WTC11 (cell line): ENCODE measurements around the gene COL4A6. TPM values are rescaled to one million over a fixed set of nuclear protein-coding genes. Genes with fewer than 3 reads are reported as not detected.

ENCODE experiments used
- ATAC-seq: fragments of 200-7000 bp; cut with Tn5 transposase; 2 replicates; pipeline ENCODE4 v1.10.0; 2021; ENCODE audit warnings: mild to moderate bottlenecking, moderate library complexity
- CTCF ChIA-PET: fragments of 300-600 bp; sonication (Branson Sonifier 250); formaldehyde crosslinking; loops from one replicate; lab custom pipeline; 2021; ENCODE audit warnings: antibody characterized with exemption; lab: Charles Lee
- POLR2A ChIA-PET: fragments of 350-600 bp; sonication (Branson Sonifier 250); formaldehyde crosslinking; loops from one replicate; lab custom pipeline; 2021; ENCODE audit warnings: antibody characterized with exemption; lab: Charles Lee
- DNase-seq: peaks from one replicate; pipeline ENCODE4 v3.0.0; 2021; ENCODE audit warnings: low spot score
- H3K27ac Mint-ChIP-seq: 2 replicates; pipeline ENCODE4 v1.8.0; 2021; ENCODE audit warnings: mixed read lengths
- H3K27me3 Mint-ChIP-seq: 2 replicates; pipeline ENCODE4 v1.8.0; 2021; ENCODE audit warnings: low read depth, mild to moderate bottlenecking, moderate library complexity, mixed read lengths
- H3K36me3 Mint-ChIP-seq: 2 replicates; pipeline ENCODE4 v1.8.0; 2021; ENCODE audit warnings: mixed read lengths
- H3K4me1 Mint-ChIP-seq: 2 replicates; pipeline ENCODE4 v1.8.0; 2022; ENCODE audit warnings: mixed read lengths
- H3K4me3 Mint-ChIP-seq: 2 replicates; pipeline ENCODE4 v1.8.0; 2021; ENCODE audit warnings: mild to moderate bottlenecking, moderate library complexity, mixed read lengths
- H3K9me3 Mint-ChIP-seq: 2 replicates; pipeline ENCODE4 v1.8.0; 2021; ENCODE audit warnings: mixed read lengths
- AR ChIP-seq: fragments of 250-450 bp; sonication (Bioruptor Pico); IDR thresholded peaks from 2 replicates; pipeline ENCODE4 v1.9.0; 2021; ENCODE audit warnings: mild to moderate bottlenecking
- ATF2 ChIP-seq: sonication (generic); formaldehyde crosslinking; IDR thresholded peaks from 2 replicates; pipeline ENCODE4 v1.8.1; 2022; ENCODE audit warnings: low read depth, missing genetic modification reagents, borderline replicate concordance
- ATF6 ChIP-seq: sonication (generic); formaldehyde crosslinking; IDR thresholded peaks from 2 replicates; pipeline ENCODE4 v1.8.1; 2023; ENCODE audit warnings: mild to moderate bottlenecking, missing genetic modification reagents
- CREM ChIP-seq: sonication (generic); formaldehyde crosslinking; IDR thresholded peaks from 2 replicates; pipeline ENCODE4 v1.8.1; 2022; ENCODE audit warnings: mild to moderate bottlenecking, missing genetic modification reagents, moderate library complexity
- E2F1 ChIP-seq: sonication (generic); formaldehyde crosslinking; IDR thresholded peaks from 2 replicates; pipeline ENCODE4 v1.8.0; 2022; ENCODE audit warnings: mild to moderate bottlenecking, missing genetic modification reagents
- E2F4 ChIP-seq: sonication (generic); formaldehyde crosslinking; IDR thresholded peaks from 2 replicates; pipeline ENCODE4 v1.8.1; 2022; ENCODE audit warnings: low read depth, mild to moderate bottlenecking, moderate library complexity, missing genetic modification reagents, borderline replicate concordance
- EMX1 ChIP-seq: fragments of 250-450 bp; sonication (Bioruptor Pico); IDR thresholded peaks from 2 replicates; pipeline ENCODE4 v1.8.0; 2021; ENCODE audit warnings: mild to moderate bottlenecking
- ETV6 ChIP-seq: sonication (generic); formaldehyde crosslinking; IDR thresholded peaks from 2 replicates; pipeline ENCODE4 v1.8.1; 2022; ENCODE audit warnings: mild to moderate bottlenecking, missing genetic modification reagents
- FOXP4 ChIP-seq: sonication (generic); formaldehyde crosslinking; IDR thresholded peaks from 2 replicates; pipeline ENCODE4 v1.8.0; 2022; ENCODE audit warnings: mild to moderate bottlenecking, missing genetic modification reagents
- NFATC4 ChIP-seq: fragments of 250-450 bp; sonication (Bioruptor Pico); IDR thresholded peaks from 2 replicates; pipeline ENCODE4 v1.9.0; 2021; ENCODE audit warnings: mild to moderate bottlenecking
- NR2C2 ChIP-seq: sonication (generic); formaldehyde crosslinking; IDR thresholded peaks from 2 replicates; pipeline ENCODE4 v1.8.0; 2022; ENCODE audit warnings: mild to moderate bottlenecking, missing genetic modification reagents
- PREB ChIP-seq: sonication (generic); formaldehyde crosslinking; IDR thresholded peaks from 2 replicates; pipeline ENCODE4 v1.8.1; 2022; ENCODE audit warnings: mild to moderate bottlenecking, missing genetic modification reagents, moderate library complexity, borderline replicate concordance
- RELA ChIP-seq: sonication (generic); formaldehyde crosslinking; IDR thresholded peaks from 2 replicates; pipeline ENCODE4 v1.8.1; 2022; ENCODE audit warnings: missing genetic modification reagents, mild to moderate bottlenecking, borderline replicate concordance
- RORB ChIP-seq: fragments of 250-450 bp; sonication (Bioruptor Pico); IDR thresholded peaks from 2 replicates; pipeline ENCODE4 v1.9.0; 2021; ENCODE audit warnings: mild to moderate bottlenecking
- TEAD4 ChIP-seq: sonication (generic); formaldehyde crosslinking; IDR thresholded peaks from 2 replicates; pipeline ENCODE4 v1.8.0; 2022; ENCODE audit warnings: mild to moderate bottlenecking, missing genetic modification reagents
- ZBTB21 ChIP-seq: sonication (generic); formaldehyde crosslinking; IDR thresholded peaks from 2 replicates; pipeline ENCODE4 v1.8.1; 2023; ENCODE audit warnings: mild to moderate bottlenecking, missing genetic modification reagents, borderline replicate concordance
- ZBTB43 ChIP-seq: sonication (generic); formaldehyde crosslinking; IDR thresholded peaks from 2 replicates; pipeline ENCODE4 v1.8.1; 2023; ENCODE audit warnings: mild to moderate bottlenecking, missing genetic modification reagents
- ZNF121 ChIP-seq: sonication (generic); formaldehyde crosslinking; IDR thresholded peaks from 2 replicates; pipeline ENCODE4 v1.8.0; 2023; ENCODE audit warnings: missing genetic modification reagents
- ZNF219 ChIP-seq: sonication (generic); formaldehyde crosslinking; IDR thresholded peaks from 2 replicates; pipeline ENCODE4 v1.8.0; 2023; ENCODE audit warnings: missing genetic modification reagents, mild to moderate bottlenecking, borderline replicate concordance
- total RNA-seq: library from RNA; stranded (reverse); gene quantifications from 3 replicates; pipeline ENCODE4 v1.2.3, GENCODE V29; 2021

COL4A6 gene
- total RNA-seq, 1 experiment from 2014 or later: 15.2 TPM

GRCh38 chrX:108173874-108174273 is 264.3 kb downstream of the COL4A6 start:
- Mint-ChIP-seq H3K9me3 (0 out of 2 replicates have a peak, but pooled peaks cover 3% of the 10 kb centered on the region), H3K27me3 (no peaks in the 10 kb centered on the region; the same call in 1 of the 2 replicates), H3K4me3 (no peak overlapping the region), H3K36me3 (peaks cover 3% of the 10 kb centered on the region; the same call in 1 of the 2 replicates), H3K4me1 (peaks cover 19% of the 10 kb centered on the region)
- DNase-seq: no peak
- POLR2A ChIA-PET: no interaction called here
- TF ChIP-seq CREM (no peak), TEAD4 (CRISPR knock-in tag) (no peak), ATF2 (no peak), ZNF219 (CRISPR knock-in tag) (no peak), ATF6 (CRISPR knock-in tag) (no peak), ZBTB21 (CRISPR knock-in tag) (no peak), E2F4 (CRISPR knock-in tag) (no peak)
- TF ChIP-seq, all 79 proteins: peak for 0
- H3K27ac Mint-ChIP-seq: no peak overlapping the region
- CTCF ChIA-PET: interaction anchor here (1.6 kb wide), 1 partner anchor 8 kb away, joined by 4 read pairs; no protein-coding TSS in a partner anchor
- no peak for ATAC-seq

- Mint-ChIP-seq H3K4me3 (no peak overlapping the region), H3K27ac (no peak overlapping the region), H3K4me1 (peaks cover 4% of the 10 kb centered on the region; the same call in 1 of the 2 replicates), H3K9me3 (0 out of 2 replicates have a peak, but pooled peaks cover 3% of the 10 kb centered on the region), H3K36me3 (peaks cover 3% of the 10 kb centered on the region; the same call in 1 of the 2 replicates), H3K27me3 (no peaks in the 10 kb centered on the region)
- ATAC-seq (no peak), DNase-seq (no peak)
- ChIA-PET POLR2A (no interaction called here), CTCF (no interaction called here)
- TF ChIP-seq E2F1: no peak
- no peak for TF ChIP-seq EMX1 (CRISPR knock-in tag)
- no peak for TF ChIP-seq ETV6
- no peak for TF ChIP-seq NFATC4 (CRISPR knock-in tag)
- TF ChIP-seq TEAD4 (CRISPR knock-in tag): no peak
- no peak for TF ChIP-seq AR (CRISPR knock-in tag)
- TF ChIP-seq PREB: no peak
- no peak for TF ChIP-seq RELA (CRISPR knock-in tag)
- no peak for TF ChIP-seq ZNF121
- no peak for TF ChIP-seq ZBTB43
- TF ChIP-seq FOXP4 (CRISPR knock-in tag): no peak
- TF ChIP-seq RORB (CRISPR knock-in tag): no peak
- no peak for TF ChIP-seq NR2C2 (CRISPR knock-in tag)
Measured at GRCh38 chrX:108171671-108172070, 266.6 kb downstream of the COL4A6 start.
